Endothelial cell of umbilical vein (primary cell): ENCODE measurements around the gene SRGAP1. TPM values are rescaled to one million over a fixed set of nuclear protein-coding genes. Genes with fewer than 3 reads are reported as not detected.

Source experiments
- BruUV-seq: library from RNA; stranded (reverse); fragments of 400-500 nt; replicated peaks from 2 replicates; lab custom pipeline; 2021; lab: Mats Ljungman, UMichigan
- CTCF ChIA-PET: fragments of 300-600, 350-600 bp; sonication (Branson Sonifier 250); formaldehyde crosslinking; loops from one replicate; lab custom pipeline; 2021; ENCODE audit warnings: antibody characterized with exemption, inconsistent platforms; lab: Charles Lee
- POLR2A ChIA-PET: fragments of 300-600, 350-600 bp; sonication (Branson Sonifier 250); formaldehyde crosslinking; loops from one replicate; lab custom pipeline; 2021; ENCODE audit warnings: antibody characterized with exemption, inconsistent platforms; lab: Charles Lee
- DNase-seq: peaks from one replicate; pipeline ENCODE4 v3.0.0-alpha.2; 2011; ENCODE audit warnings: low read depth, low spot score
- FAIRE-seq: peaks from 2 replicates; lab custom pipeline; 2011; peaks lifted over from hg19 to GRCh38; lab: Jason Lieb, UNC
- H2AFZ ChIP-seq: 2 replicates; pipeline ENCODE4 v1.6.0; 2012; ENCODE audit warnings: low read depth, low read length, control low read depth, inconsistent platforms
- H3K27ac ChIP-seq: 2 replicates; pipeline ENCODE4 v1.5.1; 2011; ENCODE audit warnings: low read depth, mild to moderate bottlenecking, control low read depth, low read length, moderate library complexity; ENCODE audit not compliant: insufficient read depth
- H3K27me3 ChIP-seq, 2 experiments: 2 replicates each; pipeline versions ENCODE4 v1.6.0 to v1.6.1; 2011; ENCODE audit warnings: low read length in 2 of 2, mixed read lengths in 1 of 2; ENCODE audit not compliant: control insufficient read depth in 2 of 2, insufficient read depth in 2 of 2
- H3K36me3 ChIP-seq, 2 experiments: 2 replicates in 1 of 2; 3 replicates in 1 of 2; pipeline ENCODE4 v1.5.1; 2011; ENCODE audit warnings: low read length in 2 of 2, mild to moderate bottlenecking in 1 of 2, moderate library complexity in 1 of 2; ENCODE audit not compliant: control insufficient read depth in 2 of 2, insufficient read depth in 2 of 2; ENCODE audit errors: extremely low read depth in 1 of 2
- H3K4me1 ChIP-seq: 3 replicates; pipeline ENCODE4 v1.5.1; 2011; ENCODE audit warnings: mild to moderate bottlenecking, low read length; ENCODE audit not compliant: control insufficient read depth, insufficient read depth; ENCODE audit errors: extremely low read depth
- H3K4me2 ChIP-seq: 2 replicates; pipeline ENCODE4 v1.6.1; 2011; ENCODE audit warnings: low read length, control low read depth, mixed read lengths; ENCODE audit not compliant: insufficient read depth
- H3K4me3 ChIP-seq, 3 experiments: fragments of 200-600 bp in 1 of 3; sonication (generic), shearing (Covaris generic) in 1 of 3; replicated peaks in 1 of 3; 2 replicates each; pipeline ENCODE4 v1.5.1; 2011 to 2016; ENCODE audit warnings: control low read depth in 3 of 3, low read length in 3 of 3, mild to moderate bottlenecking in 2 of 3, inconsistent platforms in 1 of 3, low read depth in 1 of 3, moderate library complexity in 1 of 3; ENCODE audit not compliant: insufficient read depth in 1 of 3
- H3K79me2 ChIP-seq: 2 replicates; pipeline ENCODE4 v1.6.0; 2012; ENCODE audit warnings: low read length, inconsistent platforms; ENCODE audit not compliant: control insufficient read depth, insufficient read depth
- H3K9ac ChIP-seq: replicated peaks from 2 replicates; pipeline ENCODE3; 2011; ENCODE audit warnings: low read length, control low read depth; ENCODE audit not compliant: insufficient read depth; ENCODE audit errors: extremely low read depth
- H3K9me1 ChIP-seq: replicated peaks from 3 replicates; pipeline ENCODE4 v1.6.0; 2011; ENCODE audit warnings: mild to moderate bottlenecking, low read length; ENCODE audit not compliant: control insufficient read depth, insufficient read depth; ENCODE audit errors: extremely low read depth
- H3K9me3 ChIP-seq: replicated peaks from 2 replicates; pipeline ENCODE4 v1.5.1; 2012; ENCODE audit warnings: low read length, inconsistent platforms; ENCODE audit not compliant: control insufficient read depth, insufficient read depth
- H4K20me1 ChIP-seq: replicated peaks from 2 replicates; pipeline ENCODE3; 2011; ENCODE audit warnings: mild to moderate bottlenecking, low read length; ENCODE audit not compliant: control insufficient read depth, insufficient read depth; ENCODE audit errors: extremely low read depth
- CTCF ChIP-seq, 2 donors: IDR thresholded peaks; 1 replicate in 1 of 2; 2 replicates in 1 of 2; pipeline ENCODE4 v1.5.1; 2011; ENCODE audit warnings: low read length in 2 of 2, mild to moderate bottlenecking in 2 of 2, moderate library complexity in 2 of 2, control low read depth in 1 of 2, inconsistent platforms in 1 of 2, low read depth in 1 of 2; ENCODE audit not compliant: insufficient read depth in 1 of 2; ENCODE audit errors: extremely low read depth in 1 of 2
- EZH2 ChIP-seq: IDR thresholded peaks from 2 replicates; pipeline ENCODE4 v1.6.1; 2012; ENCODE audit warnings: borderline replicate concordance, low read depth, mild to moderate bottlenecking, moderate library complexity, low read length, inconsistent platforms; ENCODE audit not compliant: severe bottlenecking
- FOS ChIP-seq: IDR thresholded peaks from 2 replicates; pipeline ENCODE4 v1.6.1; 2011; ENCODE audit warnings: mild to moderate bottlenecking, low read length, moderate library complexity, borderline replicate concordance; ENCODE audit not compliant: insufficient read depth
- GATA2 ChIP-seq: IDR thresholded peaks from 2 replicates; pipeline ENCODE4 v1.7.0; 2011; ENCODE audit warnings: low read depth, mild to moderate bottlenecking, moderate library complexity, mixed read lengths, low read length; ENCODE audit not compliant: insufficient read length, insufficient read depth
- JUN ChIP-seq: IDR thresholded peaks from 2 replicates; pipeline ENCODE4 v1.6.1; 2011; ENCODE audit warnings: borderline replicate concordance, low read depth; ENCODE audit not compliant: insufficient read length, insufficient read depth
- MYC ChIP-seq: IDR thresholded peaks from one replicate; pipeline ENCODE4 v1.6.1; 2011; ENCODE audit warnings: mild to moderate bottlenecking, low read depth, low read length
- POLR2A ChIP-seq: IDR thresholded peaks from 2 replicates; pipeline ENCODE4 v1.6.1; 2012; ENCODE audit warnings: low read depth, mild to moderate bottlenecking, control low read depth, low read length
- POLR2AphosphoS5 ChIP-seq: IDR thresholded peaks from 2 replicates; pipeline ENCODE4 v1.6.1; 2012; ENCODE audit warnings: low read depth, mild to moderate bottlenecking, control low read depth, low read length, moderate library complexity; ENCODE audit not compliant: insufficient read depth
- dilution Hi-C: fragments of 300-500 bp; cut with MboI; formaldehyde crosslinking; loops from one replicate; pipeline ENCODE4 v1.15.0; 2019; ENCODE audit warnings: low sequenced_read_pairs; ENCODE audit not compliant: extremely low pct_ligation_motif_present
- intact Hi-C: fragments of 100-400 bp; cut with micrococcal nuclease; formaldehyde crosslinking; loops from one replicate; pipeline ENCODE4 v1.10.0; 2022
- polyA plus RNA-seq, 4 experiments: library from polyadenylated mRNA; depleted of rRNA in 3 of 4; stranded (reverse) in 3 of 4; unstranded in 1 of 4; fragments of >200 nt; gene quantifications; 2 replicates each; pipeline versions ENCODE4 v1.2.1 to v1.2.3, GENCODE V29; 2011 to 2012; ENCODE audit warnings: missing spikeins in 1 of 4
- total RNA-seq: library from RNA; stranded (reverse); gene quantifications from 2 replicates; pipeline ENCODE4 v1.2.3, GENCODE V29; 2021
- TF ChIP-seq, protein P1 (sequence below): IDR thresholded peaks from 2 replicates; pipeline ENCODE4 v1.6.1; 2011; ENCODE audit not compliant: insufficient read depth, insufficient read length

The SRGAP1 gene
- total and polyA plus RNA-seq, 2 donors (not counting 3 experiments of a cell fraction or from before 2014, with no cell fraction given), result 4.9 to 16.3 TPM

- no peak overlapping the region for H3K4me3 ChIP-seq
- H3K79me2 ChIP-seq, result no peaks in the 10 kb centered on the region
- no peak overlapping the region for H3K9ac ChIP-seq
- BruUV-seq, result no TSS peak
- intact Hi-C loops (no loop called here), dilution Hi-C loops (no loop called here)
- H3K27me3 ChIP-seq, result no peaks in the 10 kb centered on the region
- no peaks in the 10 kb centered on the region for H3K9me1 ChIP-seq
- no peaks in the 10 kb centered on the region for H4K20me1 ChIP-seq
- no peak overlapping the region for H2AFZ ChIP-seq
- TF ChIP-seq MYC, result no peak
- TF ChIP-seq CTCF (IDR thresholded peaks at IDR 0.05; ENCODE audit: extremely low read depth in 1 of 2, insufficient read depth in 1 of 2, low read depth in 1 of 2, low read length in 2 of 2), result no peak
- TF ChIP-seq, protein P1, sequence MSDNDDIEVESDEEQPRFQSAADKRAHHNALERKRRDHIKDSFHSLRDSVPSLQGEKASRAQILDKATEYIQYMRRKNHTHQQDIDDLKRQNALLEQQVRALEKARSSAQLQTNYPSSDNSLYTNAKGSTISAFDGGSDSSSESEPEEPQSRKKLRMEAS, result no peak
- TF ChIP-seq POLR2A, result no peak
- TF ChIP-seq GATA2, result no peak
- no peak for TF ChIP-seq FOS
- TF ChIP-seq JUN, result no peak
- no peak for TF ChIP-seq EZH2
- no peak for TF ChIP-seq POLR2AphosphoS5
- no peaks in the 10 kb centered on the region for H3K9me3 ChIP-seq
- FAIRE-seq (no peak), DNase-seq (no peak)
- no peak overlapping the region for H3K4me2 ChIP-seq
- CTCF ChIA-PET, result interaction anchor here (1.2 to 3.5 kb wide), 7 partner anchors 10 to 243 kb away, joined by 3 to 22 read pairs (median 4); partner anchors contain the start of gene SRGAP1
- H3K4me1 ChIP-seq, result peaks cover 18% of the 10 kb centered on the region
- POLR2A ChIA-PET, result interaction anchor here (0.7 kb wide), 1 partner anchor 13 kb away, joined by 3 read pairs; no protein-coding TSS in a partner anchor
- no peaks in the 10 kb centered on the region for H3K36me3 ChIP-seq
- no peak overlapping the region for H3K27ac ChIP-seq
These were observed 242.4 kb downstream of the SRGAP1 start for GRCh38 chr12:64086946-64087345.
